NCI-H345 (cell line): ENCODE data around the gene TRIO.
"Not testable (repeated sequence)": the region's sequence is repeated elsewhere in the genome, so short reads cannot be mapped to it uniquely, and the experiment has no call there.

Source experiments
- DNase-seq: peaks from one replicate; lab custom pipeline; 2025; lab: John Stamatoyannopoulos, UW

TRIO gene

GRCh38 chr5:14142827-14143545, at the start of gene TRIO:
Gene TRIO (plus strand): TSS chr5:14143342. CDS start chr5:14143726, 384 bp downstream.
- peak; percentile 90 for DNase-seq

GRCh38 chr5:14097380-14097779, 45.8 kb upstream of the TRIO start:
- DNase-seq: not testable (repeated sequence)

- DNase-seq: no peak
Measured at GRCh38 chr5:14097998-14098471, 45.1 kb upstream of the TRIO start.

GRCh38 chr5:14100281-14100680, 42.9 kb upstream of the TRIO start:
- DNase-seq: no peak

- no peak for DNase-seq
Measured at GRCh38 chr5:14101922-14102321, 41.2 kb upstream of the TRIO start.

- DNase-seq: no peak
Measured at GRCh38 chr5:14102666-14103065, 40.5 kb upstream of the TRIO start.

GRCh38 chr5:14105718-14106410, 37.3 kb upstream of the TRIO start:
- DNase-seq: peak; percentile 26

- no peak for DNase-seq
Measured at GRCh38 chr5:14107536-14107935, 35.6 kb upstream of the TRIO start.

GRCh38 chr5:14108170-14108996, 34.8 kb upstream of the TRIO start:
- peak; percentile 58 for DNase-seq

- no peak for DNase-seq
Measured at GRCh38 chr5:14109041-14109747, 33.9 kb upstream of the TRIO start.

- DNase-seq: no peak
Measured at GRCh38 chr5:14109771-14110170, 33.4 kb upstream of the TRIO start.

- no peak for DNase-seq
Measured at GRCh38 chr5:14110196-14110595, 32.9 kb upstream of the TRIO start.

- no peak for DNase-seq
Measured at GRCh38 chr5:14110680-14111079, 32.5 kb upstream of the TRIO start.

GRCh38 chr5:14112998-14113652, 30.0 kb upstream of the TRIO start:
- no peak for DNase-seq

- no peak for DNase-seq
Measured at GRCh38 chr5:14114615-14115251, 28.4 kb upstream of the TRIO start.

- no peak for DNase-seq
Measured at GRCh38 chr5:14115323-14115895, 27.7 kb upstream of the TRIO start.

- DNase-seq: no peak
Measured at GRCh38 chr5:14118551-14119320, 24.4 kb upstream of the TRIO start.

GRCh38 chr5:14120176-14120575, 23.0 kb upstream of the TRIO start:
- no peak for DNase-seq

GRCh38 chr5:14121552-14121951, 21.6 kb upstream of the TRIO start:
- no peak for DNase-seq

- no peak for DNase-seq
Measured at GRCh38 chr5:14122089-14122488, 21.1 kb upstream of the TRIO start.
